Activated CD4-positive, alpha-beta T cell treated with anti-CD3 and anti-CD28 coated beads for 24 hours (primary cell): ENCODE measurements around the gene PRSS2.

ENCODE experiments used
- DNase-seq, 2 donors: peaks; one replicate each; pipeline ENCODE4 v3.0.0-alpha.2; 2020; ENCODE audit warnings: low read depth in 2 of 2

Gene PRSS2

GRCh38 chr7:142787034-142787768 lies 16.4 kb downstream of the PRSS2 start:
- no peak for DNase-seq

- no peak for DNase-seq
Measured at GRCh38 chr7:142787783-142788182, 17.0 kb downstream of the PRSS2 start.

GRCh38 chr7:142788303-142789289 lies 17.8 kb downstream of the PRSS2 start:
- no peak for DNase-seq

- DNase-seq = no peak
Measured at GRCh38 chr7:142789441-142789840, 18.7 kb downstream of the PRSS2 start.

- no peak for DNase-seq
Measured at GRCh38 chr7:142790056-142790455, 19.3 kb downstream of the PRSS2 start.

- no peak for DNase-seq
Measured at GRCh38 chr7:142790555-142790954, 19.8 kb downstream of the PRSS2 start.

GRCh38 chr7:142791502-142791901 lies 20.7 kb downstream of the PRSS2 start:
- no peak for DNase-seq

GRCh38 chr7:142792129-142792528 lies 21.4 kb downstream of the PRSS2 start:
- no peak for DNase-seq

- no peak for DNase-seq
Measured at GRCh38 chr7:142792593-142792992, 21.8 kb downstream of the PRSS2 start.

GRCh38 chr7:142793156-142793555 lies 22.4 kb downstream of the PRSS2 start:
- no peak for DNase-seq

GRCh38 chr7:142795339-142795863 lies 24.6 kb downstream of the PRSS2 start:
- DNase-seq = no peak

GRCh38 chr7:142796001-142796500 lies 25.3 kb downstream of the PRSS2 start:
- DNase-seq = no peak

GRCh38 chr7:142796501-142797390 lies 26.0 kb downstream of the PRSS2 start:
- DNase-seq = no peak

- DNase-seq = no peak
Measured at GRCh38 chr7:142797391-142798377, 26.9 kb downstream of the PRSS2 start.

- no peak for DNase-seq
Measured at GRCh38 chr7:142798451-142799436, 28.0 kb downstream of the PRSS2 start.

- DNase-seq = no peak
Measured at GRCh38 chr7:142799437-142799835, 28.7 kb downstream of the PRSS2 start.

- no peak for DNase-seq
Measured at GRCh38 chr7:142800088-142800487, 29.3 kb downstream of the PRSS2 start.

GRCh38 chr7:142800699-142801260 lies 30.0 kb downstream of the PRSS2 start:
- no peak for DNase-seq
